GM23248 (cell line): ENCODE data around the gene CHST9.

Experiments
- EZH2 ChIP-seq: fragments of 200-600 bp; sonication (generic); IDR thresholded peaks from 2 replicates; pipeline ENCODE4 v1.6.1; 2018; ENCODE audit warnings: antibody characterized with exemption, mild to moderate bottlenecking; ENCODE audit not compliant: insufficient read depth, poor library complexity, severe bottlenecking
- EZH2phosphoT487 ChIP-seq: fragments of 200-600 bp; sonication (generic); IDR thresholded peaks from 2 replicates; pipeline ENCODE4 v1.6.1; 2018; ENCODE audit warnings: antibody characterized with exemption, moderate library complexity, mild to moderate bottlenecking, low read depth; ENCODE audit not compliant: insufficient read depth

GRCh38 chr18:27206411-27206810 is 21.3 kb upstream of the CHST9 start:
- no peak for TF ChIP-seq EZH2
- no peak for TF ChIP-seq EZH2phosphoT487
